ENCODE measurements around the gene AHRR.

The AHRR gene

GRCh38 chr5:419970-420369 lies 98.5 kb downstream of the AHRR start:
- Histone ChIP-seq H3K4me3 (no peak overlapping the region), H3K27ac (no peak overlapping the region)
- no peak for DNase-seq (ENCODE audit: low spot score)
- TF ChIP-seq, protein P1, sequence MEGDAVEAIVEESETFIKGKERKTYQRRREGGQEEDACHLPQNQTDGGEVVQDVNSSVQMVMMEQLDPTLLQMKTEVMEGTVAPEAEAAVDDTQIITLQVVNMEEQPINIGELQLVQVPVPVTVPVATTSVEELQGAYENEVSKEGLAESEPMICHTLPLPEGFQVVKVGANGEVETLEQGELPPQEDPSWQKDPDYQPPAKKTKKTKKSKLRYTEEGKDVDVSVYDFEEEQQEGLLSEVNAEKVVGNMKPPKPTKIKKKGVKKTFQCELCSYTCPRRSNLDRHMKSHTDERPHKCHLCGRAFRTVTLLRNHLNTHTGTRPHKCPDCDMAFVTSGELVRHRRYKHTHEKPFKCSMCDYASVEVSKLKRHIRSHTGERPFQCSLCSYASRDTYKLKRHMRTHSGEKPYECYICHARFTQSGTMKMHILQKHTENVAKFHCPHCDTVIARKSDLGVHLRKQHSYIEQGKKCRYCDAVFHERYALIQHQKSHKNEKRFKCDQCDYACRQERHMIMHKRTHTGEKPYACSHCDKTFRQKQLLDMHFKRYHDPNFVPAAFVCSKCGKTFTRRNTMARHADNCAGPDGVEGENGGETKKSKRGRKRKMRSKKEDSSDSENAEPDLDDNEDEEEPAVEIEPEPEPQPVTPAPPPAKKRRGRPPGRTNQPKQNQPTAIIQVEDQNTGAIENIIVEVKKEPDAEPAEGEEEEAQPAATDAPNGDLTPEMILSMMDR (IDR thresholded peaks at IDR 0.05): no peak

- Histone ChIP-seq H3K27ac (no peak overlapping the region), H3K4me3 (no peak overlapping the region)
- DNase-seq (ENCODE audit: low spot score): no peak
- TF ChIP-seq, protein P1 (IDR thresholded peaks at IDR 0.05): no peak
Measured at GRCh38 chr5:420632-421286, 99.2 kb downstream of the AHRR start.

- TF ChIP-seq, protein P1 (IDR thresholded peaks at IDR 0.05): no peak
- H3K4me3 ChIP-seq: no peak overlapping the region
- H3K27ac ChIP-seq: no peak overlapping the region
- DNase-seq (ENCODE audit: low spot score): no peak
Measured at GRCh38 chr5:421287-421880, 99.9 kb downstream of the AHRR start.

- TF ChIP-seq, protein P1 (IDR thresholded peaks at IDR 0.05): no peak
- Histone ChIP-seq H3K4me3 (no peak overlapping the region), H3K27ac (no peak overlapping the region)
- no peak for DNase-seq (ENCODE audit: low spot score)
Measured at GRCh38 chr5:421901-422300, 100.4 kb downstream of the AHRR start.

- no peak for DNase-seq (ENCODE audit: low spot score)
Measured at GRCh38 chr5:422323-423232, 101.1 kb downstream of the AHRR start.

GRCh38 chr5:423233-423565 lies 101.7 kb downstream of the AHRR start:
- Histone ChIP-seq H3K4me3 (no peak overlapping the region), H3K27ac (no peak overlapping the region)
- DNase-seq (ENCODE audit: low spot score): no peak
- TF ChIP-seq, protein P1 (IDR thresholded peaks at IDR 0.05): no peak

More at GRCh38 chr5:422323-423232, 101.1 kb downstream of the AHRR start:
- no peak overlapping the region for H3K27ac ChIP-seq
- TF ChIP-seq, protein P1 (IDR thresholded peaks at IDR 0.05): no peak
- no peak overlapping the region for H3K4me3 ChIP-seq
